Measurements from ENCODE around the gene ADAMTS16.

ADAMTS16 gene

DNA sequence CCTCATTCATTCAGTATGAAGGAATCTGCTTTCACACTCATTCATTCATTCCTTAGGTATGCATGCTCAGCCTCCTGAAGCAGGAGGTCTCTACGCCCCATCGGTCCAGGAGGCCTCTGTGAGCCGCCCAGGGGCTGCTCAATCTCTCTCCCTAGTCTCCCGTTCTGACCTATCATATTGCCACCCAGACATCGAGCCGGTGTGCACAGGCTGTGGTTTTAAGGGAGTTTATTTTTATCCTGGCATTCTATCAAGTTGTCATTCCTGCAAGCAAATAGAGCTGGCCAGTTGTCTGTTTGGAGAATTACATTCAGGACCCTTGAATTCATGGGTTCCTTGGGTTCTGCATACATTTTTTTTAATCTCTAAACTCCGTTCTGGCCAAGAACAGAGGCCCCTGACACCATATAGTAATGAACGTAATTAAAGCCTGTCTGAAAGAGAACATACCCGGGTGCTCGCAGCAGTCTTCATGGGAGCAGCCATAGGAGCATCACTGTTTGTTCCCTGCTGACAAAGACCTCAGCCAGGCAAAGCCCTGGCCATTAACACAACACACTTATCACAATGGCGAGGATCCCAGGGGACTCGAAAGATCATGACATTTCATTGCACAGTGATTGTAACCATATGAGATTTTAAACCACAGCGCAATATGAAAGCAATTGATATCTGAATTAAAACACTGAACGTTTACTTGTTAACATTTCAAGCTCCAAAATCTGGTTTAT, 80.9 kb downstream of the ADAMTS16 start:
- TF ChIP-seq, protein P1, sequence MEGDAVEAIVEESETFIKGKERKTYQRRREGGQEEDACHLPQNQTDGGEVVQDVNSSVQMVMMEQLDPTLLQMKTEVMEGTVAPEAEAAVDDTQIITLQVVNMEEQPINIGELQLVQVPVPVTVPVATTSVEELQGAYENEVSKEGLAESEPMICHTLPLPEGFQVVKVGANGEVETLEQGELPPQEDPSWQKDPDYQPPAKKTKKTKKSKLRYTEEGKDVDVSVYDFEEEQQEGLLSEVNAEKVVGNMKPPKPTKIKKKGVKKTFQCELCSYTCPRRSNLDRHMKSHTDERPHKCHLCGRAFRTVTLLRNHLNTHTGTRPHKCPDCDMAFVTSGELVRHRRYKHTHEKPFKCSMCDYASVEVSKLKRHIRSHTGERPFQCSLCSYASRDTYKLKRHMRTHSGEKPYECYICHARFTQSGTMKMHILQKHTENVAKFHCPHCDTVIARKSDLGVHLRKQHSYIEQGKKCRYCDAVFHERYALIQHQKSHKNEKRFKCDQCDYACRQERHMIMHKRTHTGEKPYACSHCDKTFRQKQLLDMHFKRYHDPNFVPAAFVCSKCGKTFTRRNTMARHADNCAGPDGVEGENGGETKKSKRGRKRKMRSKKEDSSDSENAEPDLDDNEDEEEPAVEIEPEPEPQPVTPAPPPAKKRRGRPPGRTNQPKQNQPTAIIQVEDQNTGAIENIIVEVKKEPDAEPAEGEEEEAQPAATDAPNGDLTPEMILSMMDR (IDR thresholded peaks at IDR 0.05; ENCODE audit: low read depth, low read length) = no peak
- DNase-seq (ENCODE audit: low read depth in 2 of 2) = no peak
- H3K4me3 ChIP-seq (replicated peaks in 1 of 2; ENCODE audit: low read depth in 2 of 2, low read length in 2 of 2) = no peak overlapping the region

DNA sequence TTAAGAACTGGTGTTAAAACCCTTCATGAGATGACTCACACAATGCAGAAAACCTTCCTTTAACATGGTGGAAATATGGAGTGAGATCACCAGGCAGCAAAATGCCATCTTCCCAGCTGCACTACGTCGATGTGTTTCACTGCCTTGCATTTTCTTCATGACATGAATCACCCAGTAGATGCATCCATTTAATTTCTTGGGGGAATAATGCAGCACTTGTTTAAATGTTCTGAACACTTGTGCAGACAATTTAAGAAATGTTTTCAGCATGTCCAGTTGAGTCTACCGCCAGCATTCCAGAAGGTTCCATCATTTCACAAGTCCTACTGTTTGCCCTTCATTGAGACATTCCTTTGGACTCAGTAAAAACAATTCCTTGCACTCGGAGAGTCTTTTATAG, 81.6 kb downstream of the ADAMTS16 start:
- no peak overlapping the region for H3K4me3 ChIP-seq (replicated peaks in 1 of 2; ENCODE audit: low read depth in 2 of 2, low read length in 2 of 2)
- TF ChIP-seq, protein P1 (IDR thresholded peaks at IDR 0.05; ENCODE audit: low read depth, low read length) = no peak
- DNase-seq (ENCODE audit: low read depth in 2 of 2) = no peak

DNA sequence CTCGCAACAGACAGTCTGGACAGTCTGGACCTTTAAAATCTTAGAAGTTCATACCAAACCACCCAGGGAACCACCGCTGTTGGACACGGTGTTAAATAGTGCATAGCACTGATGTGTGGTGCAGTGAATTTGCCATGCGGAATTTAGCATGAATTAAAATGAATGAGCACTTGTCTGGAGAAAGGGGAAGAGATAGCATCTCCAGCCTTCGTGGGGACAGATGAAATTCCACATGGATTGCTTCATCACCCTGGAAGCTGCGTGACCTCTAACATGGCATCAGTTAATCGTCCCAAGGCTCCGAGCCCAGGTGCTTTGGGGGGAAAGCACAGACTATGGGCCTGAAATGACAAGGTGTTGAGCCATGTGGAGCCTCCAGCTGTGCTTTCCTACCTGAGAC, 91.4 kb downstream of the ADAMTS16 start:
- DNase-seq (ENCODE audit: low read depth in 2 of 2) = no peak
- TF ChIP-seq, protein P1 (IDR thresholded peaks at IDR 0.05; ENCODE audit: low read depth, low read length) = no peak
- no peak overlapping the region for H3K4me3 ChIP-seq (replicated peaks in 1 of 2; ENCODE audit: low read depth in 2 of 2, low read length in 2 of 2)

DNA sequence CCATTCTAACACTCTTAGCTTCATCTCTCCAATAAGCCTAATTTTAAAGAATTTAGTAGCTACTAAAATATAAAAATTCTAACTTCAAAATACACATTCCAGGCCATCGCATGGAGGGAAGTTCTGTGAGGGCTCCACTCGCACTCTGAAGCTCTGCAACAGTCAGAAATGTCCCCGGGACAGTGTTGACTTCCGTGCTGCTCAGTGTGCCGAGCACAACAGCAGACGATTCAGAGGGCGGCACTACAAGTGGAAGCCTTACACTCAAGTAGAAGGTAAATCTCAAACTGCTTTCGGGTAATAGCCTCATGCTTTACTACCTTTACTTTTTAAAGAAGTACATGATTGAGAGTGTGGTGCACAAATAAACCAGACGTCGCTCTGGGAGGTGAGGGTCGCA, 94.8 kb downstream of the ADAMTS16 start:
- H3K4me3 ChIP-seq (replicated peaks in 1 of 2; ENCODE audit: low read depth in 2 of 2, low read length in 2 of 2) = no peak overlapping the region
- no peak for DNase-seq (ENCODE audit: low read depth in 2 of 2)
- TF ChIP-seq, protein P1 (IDR thresholded peaks at IDR 0.05; ENCODE audit: low read depth, low read length) = no peak

DNA sequence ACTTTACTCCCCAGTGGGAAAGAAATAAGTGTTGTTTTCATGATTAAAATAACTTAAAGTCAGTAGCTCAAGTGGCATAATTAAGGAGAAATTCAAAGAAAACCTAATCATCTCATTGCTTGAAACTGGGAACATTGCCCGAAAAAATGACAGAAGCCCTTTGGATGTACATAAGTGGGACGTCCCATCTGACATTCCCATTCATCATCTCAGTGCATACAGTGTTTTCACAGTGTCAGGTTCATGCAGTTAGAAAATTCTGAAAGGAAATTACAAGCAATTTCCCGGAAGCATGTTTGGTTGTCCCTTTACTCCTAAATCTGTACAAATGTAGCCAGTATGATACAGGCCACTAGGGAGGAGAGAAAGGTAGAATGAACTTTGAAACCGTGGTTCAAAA, 95.6 kb downstream of the ADAMTS16 start:
- DNase-seq (ENCODE audit: low read depth in 2 of 2) = no peak
- H3K4me3 ChIP-seq (replicated peaks in 1 of 2; ENCODE audit: low read depth in 2 of 2, low read length in 2 of 2) = no peak overlapping the region
- TF ChIP-seq, protein P1 (IDR thresholded peaks at IDR 0.05; ENCODE audit: low read depth, low read length) = no peak

DNA sequence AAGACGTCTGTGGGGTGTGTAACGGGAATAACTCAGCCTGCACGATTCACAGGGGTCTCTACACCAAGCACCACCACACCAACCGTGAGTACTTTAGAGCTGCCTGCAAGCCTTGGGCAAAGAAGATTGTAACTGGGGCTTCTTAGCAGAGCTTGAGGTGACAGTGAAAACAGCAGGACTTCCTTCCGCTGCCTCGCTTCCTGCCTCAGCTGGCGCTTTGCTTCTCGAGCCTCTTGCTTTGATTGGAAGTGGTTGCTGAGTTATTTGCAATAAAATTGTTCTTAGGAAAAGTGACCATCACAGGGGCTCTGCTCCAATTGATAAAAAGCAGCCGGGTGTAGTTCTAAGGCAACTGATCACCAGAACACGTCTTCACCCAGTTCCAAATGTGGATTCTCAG, 99.1 kb downstream of the ADAMTS16 start:
- no peak for DNase-seq (ENCODE audit: low read depth in 2 of 2)
- TF ChIP-seq, protein P1 (IDR thresholded peaks at IDR 0.05; ENCODE audit: low read depth, low read length) = no peak
- H3K4me3 ChIP-seq (replicated peaks in 1 of 2; ENCODE audit: low read depth in 2 of 2, low read length in 2 of 2) = no peak overlapping the region

DNA sequence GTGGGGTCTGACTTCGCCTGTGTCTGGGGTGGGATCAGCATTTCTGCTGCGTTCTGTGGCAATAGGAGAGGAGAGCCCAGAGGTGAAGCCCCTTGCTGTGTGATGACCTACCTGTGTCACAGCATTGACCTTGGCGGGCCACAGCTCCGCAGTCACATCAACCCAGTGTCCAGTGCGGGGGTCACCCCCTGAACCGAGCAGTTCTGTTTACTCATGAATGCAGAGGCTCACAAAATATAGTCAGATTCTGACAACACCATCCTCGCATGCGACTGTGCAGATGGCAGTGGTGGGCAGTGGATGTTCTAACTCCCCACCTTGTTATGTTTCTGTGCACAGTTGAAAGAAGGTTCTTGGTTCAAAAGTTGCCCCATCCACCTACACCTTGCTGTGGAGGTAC, 100.1 kb downstream of the ADAMTS16 start:
- no peak overlapping the region for H3K4me3 ChIP-seq (replicated peaks in 1 of 2; ENCODE audit: low read depth in 2 of 2, low read length in 2 of 2)
- TF ChIP-seq, protein P1 (IDR thresholded peaks at IDR 0.05; ENCODE audit: low read depth, low read length) = no peak
- DNase-seq (ENCODE audit: low read depth in 2 of 2) = no peak
